MM.1S (cell line): ENCODE measurements around the gene SPAST.
A peak's percentile ranks its signal among the peaks of the same experiment; 100 is the strongest.

Source experiments
- DNase-seq: peaks from one replicate; pipeline ENCODE4 v3.0.0-alpha.2; 2015
- H2AFZ ChIP-seq: fragments of 300-600 bp; sonication (generic); 2 replicates; pipeline ENCODE4 v1.6.0; 2016; ENCODE audit warnings: antibody characterized with exemption, low read length
- H3F3A ChIP-seq: fragments of 300-600 bp; sonication (generic); 2 replicates; pipeline ENCODE4 v1.6.1; 2016; ENCODE audit warnings: mild to moderate bottlenecking, antibody characterized with exemption, low read length, moderate library complexity, mixed read lengths; ENCODE audit not compliant: insufficient read depth
- H3K27ac ChIP-seq: fragments of 300-600 bp; sonication (generic); 2 replicates; pipeline ENCODE4 v1.5.1; 2016; ENCODE audit warnings: mild to moderate bottlenecking, low read length
- H3K27me3 ChIP-seq: fragments of 300-600 bp; sonication (generic); replicated peaks from 2 replicates; pipeline ENCODE4 v1.6.0; 2016; ENCODE audit warnings: low read length; ENCODE audit not compliant: insufficient read depth
- H3K36me3 ChIP-seq: fragments of 300-600 bp; sonication (generic); replicated peaks from 2 replicates; pipeline ENCODE4 v1.6.1; 2016; ENCODE audit warnings: mild to moderate bottlenecking, low read length, mixed read lengths; ENCODE audit not compliant: insufficient read depth
- H3K4me1 ChIP-seq: fragments of 300-600 bp; sonication (generic); 2 replicates; pipeline ENCODE4 v1.6.1; 2016; ENCODE audit warnings: low read length, mixed read lengths
- H3K4me2 ChIP-seq: fragments of 300-600 bp; sonication (generic); 2 replicates; pipeline ENCODE4 v1.6.0; 2016; ENCODE audit warnings: low read depth, low read length
- H3K4me3 ChIP-seq: fragments of 300-600 bp; sonication (generic); 2 replicates; pipeline ENCODE4 v1.5.1; 2016; ENCODE audit warnings: low read length, mixed read lengths
- H3K79me2 ChIP-seq: fragments of 300-600 bp; sonication (generic); 2 replicates; pipeline ENCODE4 v1.6.1; 2016; ENCODE audit warnings: mixed run types, low read length, mixed read lengths
- H3K9ac ChIP-seq: fragments of 300-600 bp; sonication (generic); 2 replicates; pipeline ENCODE4 v1.6.1; 2016; ENCODE audit warnings: low read length, mixed read lengths
- H3K9me2 ChIP-seq: fragments of 300-600 bp; sonication (generic); replicated peaks from 2 replicates; pipeline ENCODE4 v1.6.1; 2016; ENCODE audit warnings: mild to moderate bottlenecking, low read length, mixed read lengths; ENCODE audit not compliant: insufficient read depth
- H3K9me3 ChIP-seq: fragments of 300-600 bp; sonication (generic); replicated peaks from 2 replicates; pipeline ENCODE4 v1.6.1; 2016; ENCODE audit warnings: mild to moderate bottlenecking, low read length, mixed read lengths; ENCODE audit not compliant: insufficient read depth
- H4K20me1 ChIP-seq: fragments of 300-600 bp; sonication (generic); 2 replicates; pipeline ENCODE4 v1.6.1; 2016; ENCODE audit warnings: mild to moderate bottlenecking, low read length, moderate library complexity, mixed read lengths; ENCODE audit not compliant: insufficient read depth
- EZH2 ChIP-seq: fragments of 300-600 bp; sonication (generic); optimal IDR thresholded peaks from 2 replicates; pipeline ENCODE3; 2017; ENCODE audit warnings: low read depth, mild to moderate bottlenecking, antibody characterized with exemption, low read length, mixed read lengths
- EZH2phosphoT487 ChIP-seq: fragments of 300-600 bp; sonication (generic); IDR thresholded peaks from 2 replicates; pipeline ENCODE4 v1.6.1; 2018; ENCODE audit warnings: antibody characterized with exemption, low read length
- TF ChIP-seq, protein P1 (sequence below): fragments of 300-600 bp; sonication (generic); IDR thresholded peaks from 2 replicates; pipeline ENCODE4 v1.5.1; 2016; ENCODE audit warnings: antibody characterized with exemption, low read length, mixed read lengths

SPAST gene

DNA sequence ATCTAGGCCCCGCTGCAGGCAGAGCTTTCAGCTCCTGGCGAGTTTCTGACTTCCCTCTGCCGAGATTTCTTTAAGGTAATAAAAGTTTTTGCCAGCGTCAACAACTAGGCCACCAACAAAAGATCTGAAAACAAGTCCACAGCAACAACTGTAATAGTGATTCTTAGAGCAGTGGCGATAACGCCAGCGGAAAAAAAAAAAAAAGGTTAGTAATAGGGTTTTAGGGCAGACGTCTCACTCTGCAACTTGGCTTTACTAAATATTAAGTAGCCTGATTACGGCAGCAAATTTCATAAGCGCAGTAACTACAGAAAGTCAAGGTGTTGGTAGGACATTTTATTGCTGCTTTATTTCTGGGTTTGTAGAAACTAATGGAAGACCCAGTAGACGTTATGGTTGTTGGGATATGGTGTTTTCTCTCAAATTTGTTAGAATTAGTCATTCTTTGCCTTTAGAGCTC lies 102.8 kb downstream of the SPAST start:
- peak overlapping the region; percentile 70; the same call in 1 of the 2 replicates for H3K27ac ChIP-seq
- no peaks in the 10 kb centered on the region for H3K36me3 ChIP-seq
- H3K9me3 ChIP-seq = no peaks in the 10 kb centered on the region
- peaks cover 25% of the 10 kb centered on the region for H3K79me2 ChIP-seq
- H3K9me2 ChIP-seq = no peaks in the 10 kb centered on the region
- peaks cover 5% of the 10 kb centered on the region; the same call in 1 of the 2 replicates for H3K4me1 ChIP-seq
- H3K4me2 ChIP-seq = peak overlapping the region; percentile 59
- H3K4me3 ChIP-seq = peak overlapping the region; percentile 83
- H2AFZ ChIP-seq = peak overlapping the region; percentile 70
- H3K27me3 ChIP-seq = no peaks in the 10 kb centered on the region
- H3F3A ChIP-seq = peaks cover 6% of the 10 kb centered on the region; the same call in 1 of the 2 replicates
- DNase-seq = no peak
- TF ChIP-seq EZH2phosphoT487 (no peak), EZH2 (no peak)
- TF ChIP-seq, protein P1, sequence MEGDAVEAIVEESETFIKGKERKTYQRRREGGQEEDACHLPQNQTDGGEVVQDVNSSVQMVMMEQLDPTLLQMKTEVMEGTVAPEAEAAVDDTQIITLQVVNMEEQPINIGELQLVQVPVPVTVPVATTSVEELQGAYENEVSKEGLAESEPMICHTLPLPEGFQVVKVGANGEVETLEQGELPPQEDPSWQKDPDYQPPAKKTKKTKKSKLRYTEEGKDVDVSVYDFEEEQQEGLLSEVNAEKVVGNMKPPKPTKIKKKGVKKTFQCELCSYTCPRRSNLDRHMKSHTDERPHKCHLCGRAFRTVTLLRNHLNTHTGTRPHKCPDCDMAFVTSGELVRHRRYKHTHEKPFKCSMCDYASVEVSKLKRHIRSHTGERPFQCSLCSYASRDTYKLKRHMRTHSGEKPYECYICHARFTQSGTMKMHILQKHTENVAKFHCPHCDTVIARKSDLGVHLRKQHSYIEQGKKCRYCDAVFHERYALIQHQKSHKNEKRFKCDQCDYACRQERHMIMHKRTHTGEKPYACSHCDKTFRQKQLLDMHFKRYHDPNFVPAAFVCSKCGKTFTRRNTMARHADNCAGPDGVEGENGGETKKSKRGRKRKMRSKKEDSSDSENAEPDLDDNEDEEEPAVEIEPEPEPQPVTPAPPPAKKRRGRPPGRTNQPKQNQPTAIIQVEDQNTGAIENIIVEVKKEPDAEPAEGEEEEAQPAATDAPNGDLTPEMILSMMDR = no peak
- H4K20me1 ChIP-seq = no peaks in the 10 kb centered on the region
- H3K9ac ChIP-seq = peak overlapping the region; percentile 71

DNA sequence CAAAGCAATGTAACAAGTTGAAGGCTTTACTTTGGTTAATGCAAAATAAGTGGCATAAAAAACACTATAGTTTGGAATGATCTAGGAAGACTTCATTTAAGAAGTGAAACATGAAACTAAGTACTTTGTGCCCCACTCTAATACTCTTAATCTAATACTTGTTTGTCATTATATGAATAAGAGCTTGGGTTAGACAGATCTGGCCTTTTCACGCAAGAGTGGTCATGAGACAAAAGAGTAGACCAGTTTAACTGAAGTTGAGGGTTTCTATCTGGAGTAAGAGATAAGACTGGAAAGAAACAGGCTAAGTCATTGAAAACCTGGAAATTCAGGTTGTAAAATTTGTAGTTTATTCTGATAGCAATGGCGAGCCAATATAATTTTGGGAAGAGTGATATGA lies 105.2 kb downstream of the SPAST start:
- Histone ChIP-seq H3K27ac (no peak overlapping the region), H3K9me3 (no peaks in the 10 kb centered on the region), H3K9me2 (no peaks in the 10 kb centered on the region), H3K27me3 (no peaks in the 10 kb centered on the region), H3K79me2 (peaks cover 25% of the 10 kb centered on the region), H4K20me1 (no peaks in the 10 kb centered on the region), H3K36me3 (no peaks in the 10 kb centered on the region), H3K4me3 (no peak overlapping the region), H3K9ac (no peak overlapping the region), H3K4me1 (peaks cover 5% of the 10 kb centered on the region; the same call in 1 of the 2 replicates), H3F3A (peaks cover 6% of the 10 kb centered on the region; the same call in 1 of the 2 replicates), H2AFZ (no peak overlapping the region), H3K4me2 (no peak overlapping the region)
- TF ChIP-seq EZH2 (no peak), EZH2phosphoT487 (no peak)
- TF ChIP-seq, protein P1 = no peak
- no peak for DNase-seq

DNA sequence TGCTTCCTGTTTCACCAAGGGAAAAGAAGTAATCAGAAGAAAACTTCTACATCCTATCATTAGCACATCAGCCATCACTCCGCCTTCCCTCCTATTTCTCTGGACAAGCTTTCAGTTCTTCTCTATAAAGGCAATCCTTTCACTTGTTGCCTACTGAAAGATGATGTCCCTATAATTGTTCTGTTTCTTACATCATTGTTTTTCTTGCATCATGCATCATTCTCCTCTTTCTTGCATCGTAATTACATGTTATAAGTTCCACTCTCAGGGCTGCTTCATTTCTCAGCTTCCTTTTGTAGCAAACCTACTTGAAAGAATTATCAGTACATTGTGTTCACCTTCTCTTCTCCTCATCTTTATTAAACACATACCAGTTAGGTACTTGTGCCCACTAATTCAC lies 109.5 kb downstream of the SPAST start:
- no peaks in the 10 kb centered on the region for H3K27me3 ChIP-seq
- H2AFZ ChIP-seq = no peak overlapping the region
- H3K27ac ChIP-seq = no peak overlapping the region
- peaks cover 5% of the 10 kb centered on the region for H3K79me2 ChIP-seq
- H3K36me3 ChIP-seq = no peaks in the 10 kb centered on the region; the same call in none of the 2 replicates
- H3K9ac ChIP-seq = no peak overlapping the region
- H4K20me1 ChIP-seq = no peaks in the 10 kb centered on the region
- H3K4me3 ChIP-seq = no peak overlapping the region
- no peak for DNase-seq
- no peaks in the 10 kb centered on the region for H3F3A ChIP-seq
- TF ChIP-seq, protein P1 = no peak
- TF ChIP-seq EZH2phosphoT487 (no peak), EZH2 (no peak)
- H3K4me2 ChIP-seq = no peak overlapping the region
- H3K9me2 ChIP-seq = no peaks in the 10 kb centered on the region
- 0 out of 2 replicates have a peak, but pooled peaks cover 1% of the 10 kb centered on the region for H3K4me1 ChIP-seq
- no peaks in the 10 kb centered on the region for H3K9me3 ChIP-seq
